PC-3 (cell line): ENCODE measurements around the gene NPBWR2. TPM values are rescaled to one million over a fixed set of nuclear protein-coding genes. Genes with fewer than 3 reads are reported as not detected.

Source experiments
- ATAC-seq: fragments of 200-7000 bp; cut with Tn5 transposase; 2 replicates; pipeline ENCODE4 v1.9.1; 2020; ENCODE audit warnings: mild to moderate bottlenecking, moderate library complexity
- BruUV-seq: library from RNA; stranded (reverse); fragments of 400-500 nt; replicated peaks from 2 replicates; lab custom pipeline; 2021; lab: Mats Ljungman, UMichigan
- CTCF ChIA-PET: fragments of 300-600 bp; sonication (Branson Sonifier 250); formaldehyde crosslinking; loops from one replicate; lab custom pipeline; 2022; ENCODE audit warnings: antibody characterized with exemption; lab: Charles Lee
- POLR2A ChIA-PET: fragments of 300-600 bp; sonication (Branson Sonifier 250); formaldehyde crosslinking; loops from one replicate; lab custom pipeline; 2022; ENCODE audit warnings: antibody characterized with exemption; ENCODE audit not compliant: unreplicated experiment; lab: Charles Lee
- DNase-seq: peaks from one replicate; pipeline ENCODE4 v3.0.0-alpha.2; 2015
- H2AFZ ChIP-seq: fragments of 300-600 bp; sonication (generic); 2 replicates; pipeline ENCODE4 v1.6.0; 2016; ENCODE audit warnings: antibody characterized with exemption, low read length
- H3F3A ChIP-seq: fragments of 300-600 bp; sonication (generic); one replicate; pipeline ENCODE4 v1.6.0; 2017; ENCODE audit warnings: antibody characterized with exemption, low read length, control low read depth, mild to moderate bottlenecking; ENCODE audit not compliant: unreplicated experiment
- H3K27ac ChIP-seq: fragments of 300-600 bp; sonication (generic); 2 replicates; pipeline ENCODE4 v1.5.1; 2016; ENCODE audit warnings: mild to moderate bottlenecking, low read length
- H3K27me3 ChIP-seq: fragments of 300-600 bp; sonication (generic); 2 replicates; pipeline ENCODE4 v1.6.1; 2016; ENCODE audit warnings: low read length, mixed read lengths
- H3K36me3 ChIP-seq: fragments of 300-600 bp; sonication (generic); 2 replicates; pipeline ENCODE4 v1.6.1; 2016; ENCODE audit warnings: low read depth, mixed run types, low read length, mixed read lengths
- H3K4me1 ChIP-seq: fragments of 300-600 bp; sonication (generic); 2 replicates; pipeline ENCODE4 v1.5.1; 2016; ENCODE audit warnings: low read length; ENCODE audit not compliant: insufficient read depth
- H3K4me2 ChIP-seq: fragments of 300-600 bp; sonication (generic); 2 replicates; pipeline ENCODE4 v1.6.0; 2016; ENCODE audit warnings: low read length
- H3K4me3 ChIP-seq: fragments of 300-600 bp; sonication (generic); 2 replicates; pipeline ENCODE4 v1.5.1; 2016; ENCODE audit warnings: mild to moderate bottlenecking, low read length, mixed read lengths
- H3K79me2 ChIP-seq: fragments of 300-600 bp; sonication (generic); 2 replicates; pipeline ENCODE4 v1.6.1; 2017; ENCODE audit warnings: low read length, mixed read lengths
- H3K9ac ChIP-seq: fragments of 300-600 bp; sonication (generic); 2 replicates; pipeline ENCODE4 v1.6.0; 2016; ENCODE audit warnings: mild to moderate bottlenecking, low read length
- H3K9me2 ChIP-seq: fragments of 300-600 bp; sonication (generic); replicated peaks from 2 replicates; pipeline ENCODE4 v1.6.1; 2016; ENCODE audit warnings: mixed run types, low read length, mixed read lengths
- H3K9me3 ChIP-seq: fragments of 300-600 bp; sonication (generic); 2 replicates; pipeline ENCODE4 v1.6.1; 2016; ENCODE audit warnings: low read length, mixed read lengths
- H4K20me1 ChIP-seq: fragments of 300-600 bp; sonication (generic); 2 replicates; pipeline ENCODE4 v1.6.1; 2016; ENCODE audit warnings: low read length, mixed read lengths
- CTCF ChIP-seq: fragments of 300-600 bp; sonication (generic); conservative IDR thresholded peaks from 2 replicates; pipeline ENCODE4 v1.5.1; 2017; ENCODE audit warnings: antibody characterized with exemption, low read depth, mild to moderate bottlenecking, low read length
- EZH2 ChIP-seq: fragments of 300-600 bp; sonication (generic); IDR thresholded peaks from one replicate; pipeline ENCODE4 v1.6.1; 2017; ENCODE audit warnings: antibody characterized with exemption, mild to moderate bottlenecking, low read length; ENCODE audit not compliant: unreplicated experiment
- EZH2phosphoT487 ChIP-seq: fragments of 300-600 bp; sonication (generic); IDR thresholded peaks from 2 replicates; pipeline ENCODE4 v1.6.1; 2018; ENCODE audit warnings: mild to moderate bottlenecking, antibody characterized with exemption, low read length, borderline replicate concordance
- intact Hi-C: fragments of 100-400 bp; cut with micrococcal nuclease; formaldehyde crosslinking; loops from 2 replicates; pipeline ENCODE4 v1.9.0; 2023
- total RNA-seq: library from RNA; depleted of rRNA; stranded (reverse); fragments of >200 nt; gene quantifications from 2 replicates; pipeline ENCODE4 v1.2.3, GENCODE V29; 2014

Gene NPBWR2
- total RNA-seq, 1 experiment from 2014 or later = not detected

GRCh38 chr20:64071341-64072332, 35.7 kb downstream of the NPBWR2 start:
- no peaks in the 10 kb centered on the region for H4K20me1 ChIP-seq
- H3K4me1 ChIP-seq = no peaks in the 10 kb centered on the region
- ATAC-seq (no peak), DNase-seq (no peak)
- no peak overlapping the region for H3K4me3 ChIP-seq
- no peak overlapping the region for H3K9ac ChIP-seq
- no peaks in the 10 kb centered on the region for H3K36me3 ChIP-seq
- CTCF ChIA-PET = no interaction called here
- H3K4me2 ChIP-seq = no peak overlapping the region
- no peaks in the 10 kb centered on the region for H3F3A ChIP-seq
- POLR2A ChIA-PET = no interaction called here
- no peaks in the 10 kb centered on the region for H3K9me2 ChIP-seq
- intact Hi-C loops = no loop called here
- TF ChIP-seq CTCF = no peak
- TF ChIP-seq EZH2 = no peak
- no peaks in the 10 kb centered on the region for H3K79me2 ChIP-seq
- no peak overlapping the region for H3K27ac ChIP-seq
- H3K27me3 ChIP-seq = no peaks in the 10 kb centered on the region
- no peak overlapping the region for H2AFZ ChIP-seq
- no peaks in the 10 kb centered on the region for H3K9me3 ChIP-seq
- BruUV-seq = TSS peak; percentile 17

DNA sequence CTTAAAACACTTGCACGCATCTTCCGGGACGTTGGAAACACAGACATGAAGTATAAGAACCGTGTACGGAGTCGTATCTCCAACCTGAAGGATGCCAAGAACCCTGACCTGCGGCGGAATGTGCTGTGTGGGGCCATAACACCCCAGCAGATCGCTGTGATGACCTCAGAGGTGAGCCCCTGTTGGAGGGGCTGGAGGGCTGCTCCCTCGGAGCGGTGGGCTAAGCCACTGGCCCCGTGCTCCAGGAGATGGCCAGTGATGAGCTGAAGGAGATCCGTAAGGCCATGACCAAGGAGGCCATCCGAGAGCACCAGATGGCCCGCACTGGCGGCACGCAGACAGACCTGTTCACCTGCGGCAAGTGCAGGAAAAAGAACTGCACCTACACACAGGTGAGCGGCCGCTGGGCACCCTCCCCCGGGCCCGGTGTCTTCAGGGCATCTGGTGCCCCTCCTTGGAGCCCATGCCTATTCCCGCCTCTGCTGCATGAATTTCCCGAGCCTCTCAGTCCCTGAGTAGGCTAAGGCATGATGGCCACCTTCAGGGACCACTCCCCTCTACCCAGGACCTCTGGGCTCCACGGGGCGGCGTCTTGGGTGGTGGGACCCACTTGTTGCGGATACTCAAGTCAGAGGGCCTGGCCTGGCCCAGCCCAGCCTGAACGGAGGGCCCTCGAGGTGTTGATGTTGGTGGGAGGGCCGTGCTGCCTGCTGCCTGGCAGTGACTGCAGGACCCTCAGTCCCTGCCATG, 36.9 kb downstream of the NPBWR2 start:
- H3K79me2 ChIP-seq = no peaks in the 10 kb centered on the region
- H3K4me1 ChIP-seq = peaks cover 11% of the 10 kb centered on the region
- intact Hi-C loops = no loop called here
- H3K4me2 ChIP-seq = no peak overlapping the region
- H3F3A ChIP-seq = no peaks in the 10 kb centered on the region
- POLR2A ChIA-PET = no interaction called here
- BruUV-seq = no TSS peak
- ATAC-seq (no peak), DNase-seq (no peak)
- H3K9me2 ChIP-seq = no peaks in the 10 kb centered on the region
- CTCF ChIA-PET = interaction anchor here (1.2 kb wide), 1 partner anchor 13 kb away, joined by 4 read pairs; no protein-coding TSS in a partner anchor
- TF ChIP-seq CTCF (no peak), EZH2 (no peak), EZH2phosphoT487 (no peak)
- H3K9ac ChIP-seq = no peak overlapping the region
- no peaks in the 10 kb centered on the region for H4K20me1 ChIP-seq
- H3K27me3 ChIP-seq = no peaks in the 10 kb centered on the region
- H3K27ac ChIP-seq = no peak overlapping the region
- no peak overlapping the region for H3K4me3 ChIP-seq
- H2AFZ ChIP-seq = no peak overlapping the region
- H3K36me3 ChIP-seq = no peaks in the 10 kb centered on the region
- H3K9me3 ChIP-seq = no peaks in the 10 kb centered on the region
